Nephron progenitor cell (in vitro differentiated cells): ENCODE measurements around the gene FUS.
"Not testable (repeated sequence)": the region's sequence is repeated elsewhere in the genome, so short reads cannot be mapped to it uniquely, and the experiment has no call there.

Experiments
- DNase-seq: peaks from one replicate; pipeline ENCODE4 v3.0.0; 2021
- H3K27ac Mint-ChIP-seq: 2 replicates; pipeline ENCODE4 v1.8.0; 2021; ENCODE audit warnings: mild to moderate bottlenecking, moderate library complexity, mixed read lengths
- H3K27me3 Mint-ChIP-seq: 2 replicates; pipeline ENCODE4 v1.8.0; 2021; ENCODE audit warnings: mild to moderate bottlenecking, low read depth, mixed read lengths; ENCODE audit not compliant: poor library complexity
- H3K36me3 Mint-ChIP-seq: 2 replicates; pipeline ENCODE4 v1.8.0; 2021; ENCODE audit warnings: low read depth, mixed read lengths
- H3K4me1 Mint-ChIP-seq: 2 replicates; pipeline ENCODE4 v1.8.0; 2021; ENCODE audit warnings: mixed read lengths
- H3K4me3 Mint-ChIP-seq: 2 replicates; pipeline ENCODE4 v1.8.0; 2021; ENCODE audit warnings: mild to moderate bottlenecking, moderate library complexity, mixed read lengths
- H3K9me3 Mint-ChIP-seq: 2 replicates; pipeline ENCODE4 v1.8.0; 2021; ENCODE audit warnings: mild to moderate bottlenecking, moderate library complexity, mixed read lengths
- CTCF ChIP-seq: fragments of 200-600 bp; sonication (generic); IDR thresholded peaks from 2 replicates; pipeline ENCODE4 v1.5.0; 2021; ENCODE audit warnings: antibody characterized with exemption

Gene FUS

DNA sequence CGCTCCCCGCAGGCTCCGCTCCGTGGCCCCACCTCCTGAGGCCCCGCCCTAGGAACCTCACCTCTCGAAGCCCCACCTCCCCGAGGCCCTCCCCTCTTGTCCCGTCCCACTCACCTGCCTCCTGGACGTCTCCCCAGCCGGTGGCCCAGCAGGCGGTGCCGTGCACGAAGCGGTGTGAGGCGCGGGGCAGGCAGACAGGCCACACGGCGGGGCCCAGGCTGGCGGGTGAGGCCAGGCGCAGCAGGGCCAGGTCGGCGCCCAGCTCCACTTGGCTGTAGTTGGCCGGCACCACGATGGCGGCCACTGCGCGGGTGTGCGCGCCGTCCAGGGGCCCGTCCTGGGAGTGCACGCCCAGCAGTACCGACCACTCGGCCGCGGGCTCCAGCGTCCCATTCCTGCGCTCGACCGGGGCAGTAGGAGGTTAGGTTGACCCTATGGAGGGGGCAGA is 31.6 kb upstream of the FUS start:
- H3K27me3 Mint-ChIP-seq = peaks cover 67% of the 10 kb centered on the region
- H3K36me3 Mint-ChIP-seq = no peaks in the 10 kb centered on the region
- no peak overlapping the region for H3K27ac Mint-ChIP-seq
- peaks cover 6% of the 10 kb centered on the region for H3K4me1 Mint-ChIP-seq
- TF ChIP-seq CTCF = no peak
- no peaks in the 10 kb centered on the region for H3K9me3 Mint-ChIP-seq
- peak; percentile 39 for DNase-seq
- H3K4me3 Mint-ChIP-seq = no peak overlapping the region

DNA sequence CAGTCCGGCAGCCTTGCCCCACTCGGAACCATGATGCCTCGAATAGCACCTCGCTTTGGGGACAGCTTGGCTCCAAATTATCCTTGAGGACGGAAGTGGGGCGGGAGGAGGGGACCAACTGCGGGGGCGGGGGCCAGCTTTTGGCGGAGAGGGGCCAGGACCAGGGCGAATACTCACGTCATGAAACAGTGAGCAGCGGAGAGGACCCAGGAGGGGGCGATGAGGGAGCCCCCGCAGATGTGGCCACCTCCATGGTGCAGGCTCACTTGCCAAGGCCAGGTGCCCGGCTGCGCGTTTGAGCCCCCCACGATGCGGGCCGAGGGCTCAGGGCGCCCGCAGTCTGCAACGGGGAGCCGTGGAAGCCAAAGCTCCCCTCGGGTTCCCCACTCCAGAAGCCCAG is 31.0 kb upstream of the FUS start:
- no peak overlapping the region for H3K27ac Mint-ChIP-seq
- peaks cover 65% of the 10 kb centered on the region for H3K27me3 Mint-ChIP-seq
- H3K4me1 Mint-ChIP-seq = peaks cover under 1% of the 10 kb centered on the region
- H3K36me3 Mint-ChIP-seq = no peaks in the 10 kb centered on the region
- TF ChIP-seq CTCF = no peak
- H3K4me3 Mint-ChIP-seq = no peak overlapping the region
- no peaks in the 10 kb centered on the region for H3K9me3 Mint-ChIP-seq
- no peak for DNase-seq

GRCh38 chr16:31149332-31149731 is 30.6 kb upstream of the FUS start:
- Mint-ChIP-seq H3K9me3 (no peaks in the 10 kb centered on the region), H3K36me3 (no peaks in the 10 kb centered on the region), H3K27ac (no peak overlapping the region), H3K4me3 (no peak overlapping the region), H3K4me1 (no peaks in the 10 kb centered on the region), H3K27me3 (peaks cover 61% of the 10 kb centered on the region)
- no peak for DNase-seq
- no peak for TF ChIP-seq CTCF

DNA sequence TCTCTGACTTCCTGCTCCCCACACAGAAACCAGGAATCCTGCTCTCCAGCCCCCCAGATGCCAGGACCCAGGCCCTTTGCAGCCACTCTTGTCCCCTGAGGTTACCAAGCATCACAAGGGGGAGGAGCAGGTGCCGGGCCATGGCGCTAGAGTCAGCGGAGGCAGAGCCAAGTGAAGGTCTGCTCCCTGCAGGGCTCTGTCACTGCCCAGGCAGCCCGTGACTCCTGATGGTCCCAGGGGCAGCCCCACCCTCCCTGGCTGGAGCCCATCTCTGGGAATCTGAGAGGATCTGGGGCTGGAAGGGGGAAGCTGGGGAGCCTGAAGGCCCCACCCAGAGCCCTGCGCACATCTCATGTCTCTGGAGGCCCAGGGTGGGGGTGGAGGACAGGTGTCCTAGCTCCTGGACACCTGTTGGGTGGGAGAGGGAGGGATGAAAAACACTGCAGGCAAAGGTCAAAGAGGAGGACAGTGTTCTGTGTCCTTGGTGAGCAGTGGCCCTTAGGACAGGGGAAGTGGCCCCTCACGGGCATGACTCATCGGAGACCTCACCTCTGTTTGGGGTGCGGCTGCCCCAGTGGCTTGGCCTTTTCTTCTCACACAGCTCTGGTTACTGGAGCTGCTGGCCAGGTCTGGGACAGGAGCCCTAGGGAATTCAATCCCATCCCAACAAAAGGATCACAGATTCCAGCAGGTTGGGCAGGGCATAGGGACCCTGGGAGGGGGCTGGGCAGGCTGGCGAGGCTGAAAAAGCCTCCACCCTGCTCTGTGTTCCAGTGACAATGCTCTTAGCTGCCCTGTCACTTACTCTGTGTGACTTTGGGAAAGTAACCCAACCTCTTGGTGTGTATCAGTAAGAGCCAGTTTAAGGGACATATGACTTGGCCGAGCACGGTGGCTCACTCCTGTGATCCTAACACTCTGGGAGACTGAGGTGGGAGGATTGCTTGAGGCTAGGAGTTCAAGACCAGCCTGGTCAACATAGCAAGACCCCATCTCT is 29.7 kb upstream of the FUS start, which contains the start of gene PRSS36:
Gene PRSS36 (minus strand): TSS at position 173 of the 997 bp plus-strand sequence. CDS start 31 bp downstream, at position 142.
- no peaks in the 10 kb centered on the region for H3K36me3 Mint-ChIP-seq
- H3K9me3 Mint-ChIP-seq = no peaks in the 10 kb centered on the region
- no peak for TF ChIP-seq CTCF
- H3K4me1 Mint-ChIP-seq = no peaks in the 10 kb centered on the region
- no peak within 1 kb of the TSS for H3K4me3 Mint-ChIP-seq
- H3K27me3 Mint-ChIP-seq = peaks cover 54% of the 10 kb centered on the region
- DNase-seq = no peak
- H3K27ac Mint-ChIP-seq = no peak within 1 kb of the TSS

DNA sequence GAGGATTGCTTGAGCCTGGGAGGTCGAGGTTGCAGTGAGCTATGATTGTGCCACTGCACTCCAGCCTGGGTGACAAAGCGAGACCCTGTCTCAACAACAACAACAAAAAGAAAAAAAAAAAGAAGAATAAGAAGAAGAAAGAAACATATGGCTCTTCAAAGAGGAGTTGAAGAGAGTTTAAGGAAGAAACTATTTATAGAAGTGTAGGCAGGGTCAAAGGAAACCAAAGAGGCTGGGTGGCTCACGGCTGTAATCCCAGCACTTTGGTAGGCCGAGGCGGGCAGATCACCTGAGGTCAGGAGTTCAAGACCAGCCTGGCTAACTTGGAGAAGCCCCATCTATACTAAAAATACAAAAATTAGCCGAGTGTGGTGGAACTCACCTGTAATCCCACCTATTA is 29.0 kb upstream of the FUS start:
- H3K27me3 Mint-ChIP-seq = peaks cover 47% of the 10 kb centered on the region
- not testable (repeated sequence) for H3K36me3 Mint-ChIP-seq, H3K27ac Mint-ChIP-seq, DNase-seq, H3K9me3 Mint-ChIP-seq, H3K4me3 Mint-ChIP-seq, H3K4me1 Mint-ChIP-seq

GRCh38 chr16:31157136-31157535 is 22.8 kb upstream of the FUS start:
- no peak overlapping the region for H3K4me3 Mint-ChIP-seq
- no peak for DNase-seq
- no peaks in the 10 kb centered on the region for H3K9me3 Mint-ChIP-seq
- no peaks in the 10 kb centered on the region for H3K36me3 Mint-ChIP-seq
- H3K27ac Mint-ChIP-seq = no peak overlapping the region
- H3K4me1 Mint-ChIP-seq = peaks cover 4% of the 10 kb centered on the region
- H3K27me3 Mint-ChIP-seq = peaks cover 13% of the 10 kb centered on the region
- TF ChIP-seq CTCF = no peak
